Activated naive CD8-positive, alpha-beta T cell treated with anti-CD3 and anti-CD28 coated beads, Interleukin-2, amount 50 U/mL, for 16 hours (primary cell): Measurements from ENCODE around the gene SP2.

Experiments
- DNase-seq: peaks from one replicate; pipeline ENCODE4 v3.0.0-alpha.2; 2020; ENCODE audit warnings: low read depth, low spot score

Gene SP2

DNA sequence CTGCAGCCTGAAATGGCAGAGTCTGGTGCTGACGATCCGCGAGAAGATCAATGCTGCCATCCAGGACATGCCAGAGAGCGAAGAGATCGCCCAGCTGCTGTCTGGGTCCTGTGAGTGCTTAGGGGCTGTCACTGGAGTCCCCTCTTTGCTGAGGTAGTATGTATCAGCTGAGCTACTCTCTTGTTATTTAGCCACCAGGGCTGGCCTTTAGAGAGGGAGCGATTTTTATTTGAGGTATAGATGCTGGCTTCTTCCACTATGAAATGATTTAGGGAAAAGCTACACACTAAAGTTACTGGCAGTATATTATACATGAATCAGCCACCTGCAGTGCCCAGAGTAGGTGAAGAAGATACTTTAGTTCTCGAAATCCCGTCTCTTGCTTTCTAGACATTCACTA is 77.5 kb downstream of the SP2 start:
- DNase-seq: no peak

GRCh38 chr17:47975189-47975822 is 79.3 kb downstream of the SP2 start:
- no peak for DNase-seq

DNA sequence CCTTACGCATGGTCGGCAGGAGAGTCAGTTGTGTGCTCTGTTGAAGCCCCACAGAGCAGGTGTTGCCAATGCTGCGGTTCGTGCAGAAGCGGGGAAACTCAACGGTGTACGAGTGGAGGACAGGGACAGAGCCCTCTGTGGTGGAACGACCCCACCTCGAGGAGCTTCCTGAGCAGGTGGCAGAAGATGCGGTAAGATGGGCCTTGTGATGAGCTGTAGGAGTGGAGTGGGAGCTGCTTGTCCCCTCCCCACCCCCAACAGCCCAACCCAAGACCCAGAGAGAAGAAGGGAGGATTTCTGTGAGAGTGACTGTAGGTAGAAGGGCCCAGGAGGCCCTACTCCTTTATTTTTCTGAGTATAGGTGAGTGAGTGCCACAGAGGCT is 79.8 kb downstream of the SP2 start:
- DNase-seq: no peak

DNA sequence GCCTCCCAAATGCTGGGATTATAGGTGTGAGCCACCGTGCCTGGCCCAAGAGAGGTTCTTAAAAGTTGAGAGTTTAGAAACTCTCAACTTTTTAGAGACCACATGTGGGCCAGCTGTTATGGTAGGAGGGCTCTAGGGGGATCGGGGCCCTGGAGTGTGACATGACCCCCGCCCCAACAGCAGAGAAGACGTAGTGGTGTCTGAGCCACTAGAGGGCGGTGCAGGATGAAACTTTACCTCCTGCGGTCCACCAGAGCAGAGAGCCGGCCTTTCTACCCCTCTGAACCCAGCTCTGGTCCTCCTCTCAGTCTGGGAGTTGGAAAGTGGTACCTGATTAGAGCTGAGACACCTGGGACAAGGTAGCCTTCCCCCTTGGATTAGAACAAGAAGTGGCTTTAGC is 82.3 kb downstream of the SP2 start:
- DNase-seq: peak; percentile 6
